DND-41 (cell line): ENCODE results near the gene GATB.

Experiments
- EZH2 ChIP-seq: IDR thresholded peaks from 3 replicates; pipeline ENCODE4 v1.6.1; 2012; ENCODE audit warnings: borderline replicate concordance, low read depth, mild to moderate bottlenecking, moderate library complexity, low read length, inconsistent platforms; ENCODE audit not compliant: severe bottlenecking
- TF ChIP-seq, protein P1 (sequence below): IDR thresholded peaks from 2 replicates; pipeline ENCODE4 v1.5.1; 2012; ENCODE audit warnings: borderline replicate concordance, low read length, moderate library complexity, mild to moderate bottlenecking; ENCODE audit not compliant: poor library complexity, severe bottlenecking; ENCODE audit errors: extremely low read depth

DNA sequence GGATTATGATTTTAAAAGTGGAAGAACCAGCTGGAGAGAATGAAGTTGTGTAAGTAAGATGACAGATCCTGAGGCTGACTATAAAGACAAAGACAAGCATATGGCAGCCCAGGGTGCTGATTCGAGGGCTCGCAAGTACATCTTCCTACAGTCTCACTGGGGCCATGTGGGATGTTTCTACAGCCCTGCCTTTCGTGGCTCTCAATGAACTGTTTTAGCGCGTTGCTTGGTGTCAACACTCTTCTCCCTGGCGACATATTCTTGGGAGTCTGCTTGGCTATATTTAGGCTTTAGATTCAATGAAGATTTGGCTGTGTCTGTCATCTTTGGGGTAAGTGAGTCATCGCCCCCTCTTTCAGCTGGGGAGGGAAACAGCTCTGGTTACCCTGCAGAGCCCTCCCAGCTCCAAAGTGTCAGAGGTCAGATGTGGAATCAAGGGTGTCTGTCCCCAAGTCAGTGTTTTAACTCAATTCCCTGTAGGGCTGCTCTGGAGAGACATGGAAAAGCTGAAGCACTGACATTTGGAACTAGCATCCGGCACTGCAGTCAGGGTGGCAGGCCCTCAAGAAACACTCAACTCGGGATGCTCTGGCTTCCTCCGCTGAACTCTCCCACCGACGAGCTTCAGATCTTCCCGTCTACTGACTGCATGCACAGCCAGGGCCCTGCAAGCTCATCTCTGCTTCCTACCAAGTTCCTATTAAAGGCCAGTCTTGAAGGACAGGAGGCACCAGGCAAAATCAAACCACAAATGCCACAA is 65.7 kb downstream of the GATB start:
- no peak for TF ChIP-seq EZH2
- TF ChIP-seq, protein P1, sequence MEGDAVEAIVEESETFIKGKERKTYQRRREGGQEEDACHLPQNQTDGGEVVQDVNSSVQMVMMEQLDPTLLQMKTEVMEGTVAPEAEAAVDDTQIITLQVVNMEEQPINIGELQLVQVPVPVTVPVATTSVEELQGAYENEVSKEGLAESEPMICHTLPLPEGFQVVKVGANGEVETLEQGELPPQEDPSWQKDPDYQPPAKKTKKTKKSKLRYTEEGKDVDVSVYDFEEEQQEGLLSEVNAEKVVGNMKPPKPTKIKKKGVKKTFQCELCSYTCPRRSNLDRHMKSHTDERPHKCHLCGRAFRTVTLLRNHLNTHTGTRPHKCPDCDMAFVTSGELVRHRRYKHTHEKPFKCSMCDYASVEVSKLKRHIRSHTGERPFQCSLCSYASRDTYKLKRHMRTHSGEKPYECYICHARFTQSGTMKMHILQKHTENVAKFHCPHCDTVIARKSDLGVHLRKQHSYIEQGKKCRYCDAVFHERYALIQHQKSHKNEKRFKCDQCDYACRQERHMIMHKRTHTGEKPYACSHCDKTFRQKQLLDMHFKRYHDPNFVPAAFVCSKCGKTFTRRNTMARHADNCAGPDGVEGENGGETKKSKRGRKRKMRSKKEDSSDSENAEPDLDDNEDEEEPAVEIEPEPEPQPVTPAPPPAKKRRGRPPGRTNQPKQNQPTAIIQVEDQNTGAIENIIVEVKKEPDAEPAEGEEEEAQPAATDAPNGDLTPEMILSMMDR, result no peak
